Suprapubic skin (tissue), 4 donors: Measurements from ENCODE around the gene EDAR. TPM values are rescaled to one million over a fixed set of nuclear protein-coding genes. Genes with fewer than 3 reads are reported as not detected.

Experiments
- DNase-seq, 2 donors: peaks; one replicate each; pipeline ENCODE4 v3.0.0-alpha.2; 2019; ENCODE audit warnings: low spot score in 2 of 2
- H3K27ac ChIP-seq: fragments of 200-600 bp; sonication (generic); one replicate; pipeline ENCODE4 v1.5.1; 2019
- H3K27me3 ChIP-seq: fragments of 200-600 bp; sonication (generic); one replicate; pipeline ENCODE4 v1.5.1; 2019
- H3K36me3 ChIP-seq: fragments of 200-600 bp; sonication (generic); one replicate; pipeline ENCODE4 v1.5.1; 2019
- H3K4me1 ChIP-seq: fragments of 200-600 bp; sonication (generic); one replicate; pipeline ENCODE4 v1.5.1; 2019
- H3K4me3 ChIP-seq: fragments of 200-600 bp; sonication (generic); one replicate; pipeline ENCODE4 v1.5.1; 2019; ENCODE audit warnings: mild to moderate bottlenecking
- H3K9me3 ChIP-seq: fragments of 200-600 bp; sonication (generic); one replicate; pipeline ENCODE4 v1.5.1; 2019
- EP300 ChIP-seq: sonication (generic); formaldehyde crosslinking; IDR thresholded peaks from one replicate; pipeline ENCODE4 v1.6.1; 2017; ENCODE audit warnings: antibody characterized with exemption
- POLR2A ChIP-seq, 2 donors: fragments of 450-650 bp; IDR thresholded peaks; one replicate each; pipeline ENCODE4 v1.6.1; 2017; ENCODE audit warnings: antibody characterized with exemption in 2 of 2, mild to moderate bottlenecking in 2 of 2, moderate library complexity in 2 of 2
- POLR2AphosphoS5 ChIP-seq, 3 donors: sonication (generic); formaldehyde crosslinking; IDR thresholded peaks; one replicate each; pipeline ENCODE4 v1.6.1; 2017; ENCODE audit warnings: antibody characterized with exemption in 3 of 3
- WGBS: methylation state at CpG from one replicate; pipeline ENCODE4 v1.1.5; 2018; 5-methylcytosine and 5-hydroxymethylcytosine counted together
- total RNA-seq, 4 donors: library from RNA; depleted of rRNA; stranded (reverse); fragments of >200 nt; gene quantifications; one replicate each; pipeline ENCODE4 v1.1.0, GENCODE V29; 2016
- TF ChIP-seq, protein P1 (sequence below), 2 donors: fragments of 200-600 bp in 1 of 2; fragments of 450-650 bp in 1 of 2; sonication (generic) in 1 of 2; IDR thresholded peaks; one replicate each; pipeline ENCODE4 v1.5.1; 2016 to 2019; ENCODE audit warnings: antibody characterized with exemption in 2 of 2, mild to moderate bottlenecking in 1 of 2, moderate library complexity in 1 of 2

EDAR gene
- total RNA-seq, 4 donors from 2014 or later: 1.5 to 4.3 (median 2.2) TPM

DNA sequence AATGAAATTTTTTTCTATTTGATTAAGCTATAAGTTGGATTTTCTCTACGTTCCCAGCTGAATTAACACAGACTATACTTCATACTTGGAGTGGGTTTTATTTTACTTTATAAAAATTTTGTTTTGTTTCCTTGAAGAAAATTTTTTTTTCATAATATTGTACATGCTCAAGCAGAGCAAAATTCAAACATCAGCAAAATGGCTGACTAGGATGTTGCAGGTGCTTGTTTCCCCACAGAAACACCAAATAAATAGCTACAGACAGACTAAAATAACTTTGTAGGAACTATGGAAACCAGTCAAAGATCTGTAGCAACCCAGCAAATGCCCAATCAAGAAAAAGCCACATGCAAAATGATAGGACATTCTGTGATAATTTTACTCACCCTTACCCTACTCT, 120.1 kb downstream of the EDAR start:
- no peak for DNase-seq
- Histone ChIP-seq H3K9me3 (no peaks in the 10 kb centered on the region), H3K27me3 (no peaks in the 10 kb centered on the region), H3K4me1 (no peaks in the 10 kb centered on the region), H3K36me3 (peaks cover 5% of the 10 kb centered on the region), H3K27ac (no peak overlapping the region), H3K4me3 (no peak overlapping the region)
- WGBS: 93% methylated on average over 1 of the region's 1 CpG
- TF ChIP-seq POLR2AphosphoS5 (IDR thresholded peaks at IDR 0.05) (no peak), EP300 (no peak), POLR2A (IDR thresholded peaks at IDR 0.05) (no peak)
- TF ChIP-seq, protein P1, sequence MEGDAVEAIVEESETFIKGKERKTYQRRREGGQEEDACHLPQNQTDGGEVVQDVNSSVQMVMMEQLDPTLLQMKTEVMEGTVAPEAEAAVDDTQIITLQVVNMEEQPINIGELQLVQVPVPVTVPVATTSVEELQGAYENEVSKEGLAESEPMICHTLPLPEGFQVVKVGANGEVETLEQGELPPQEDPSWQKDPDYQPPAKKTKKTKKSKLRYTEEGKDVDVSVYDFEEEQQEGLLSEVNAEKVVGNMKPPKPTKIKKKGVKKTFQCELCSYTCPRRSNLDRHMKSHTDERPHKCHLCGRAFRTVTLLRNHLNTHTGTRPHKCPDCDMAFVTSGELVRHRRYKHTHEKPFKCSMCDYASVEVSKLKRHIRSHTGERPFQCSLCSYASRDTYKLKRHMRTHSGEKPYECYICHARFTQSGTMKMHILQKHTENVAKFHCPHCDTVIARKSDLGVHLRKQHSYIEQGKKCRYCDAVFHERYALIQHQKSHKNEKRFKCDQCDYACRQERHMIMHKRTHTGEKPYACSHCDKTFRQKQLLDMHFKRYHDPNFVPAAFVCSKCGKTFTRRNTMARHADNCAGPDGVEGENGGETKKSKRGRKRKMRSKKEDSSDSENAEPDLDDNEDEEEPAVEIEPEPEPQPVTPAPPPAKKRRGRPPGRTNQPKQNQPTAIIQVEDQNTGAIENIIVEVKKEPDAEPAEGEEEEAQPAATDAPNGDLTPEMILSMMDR (IDR thresholded peaks at IDR 0.05): no peak

DNA sequence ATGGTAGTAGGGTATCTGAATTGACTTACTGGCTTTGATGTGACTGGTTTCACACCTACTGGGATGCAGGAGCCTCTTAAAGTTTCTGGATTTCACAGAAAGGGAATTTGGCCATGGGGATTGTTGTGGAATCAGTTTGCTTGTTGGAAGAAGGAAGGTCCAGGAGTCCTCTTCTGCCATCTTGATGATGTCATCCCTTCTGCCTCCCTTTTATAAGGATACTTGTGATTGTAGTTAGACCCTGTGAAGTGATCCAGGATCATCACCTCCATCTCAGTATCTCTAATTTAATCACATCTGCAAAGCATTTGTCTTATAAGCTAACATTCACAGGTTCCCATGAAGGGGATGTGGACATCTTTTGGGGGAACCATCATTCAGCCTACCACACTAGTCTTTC, 123.0 kb downstream of the EDAR start:
- TF ChIP-seq, protein P1 (IDR thresholded peaks at IDR 0.05): no peak
- TF ChIP-seq EP300 (no peak), POLR2AphosphoS5 (IDR thresholded peaks at IDR 0.05) (no peak), POLR2A (IDR thresholded peaks at IDR 0.05) (no peak)
- H3K27me3 ChIP-seq: no peaks in the 10 kb centered on the region
- no peaks in the 10 kb centered on the region for H3K9me3 ChIP-seq
- H3K4me3 ChIP-seq: no peak overlapping the region
- H3K27ac ChIP-seq: no peak overlapping the region
- peaks cover 5% of the 10 kb centered on the region for H3K36me3 ChIP-seq
- H3K4me1 ChIP-seq: no peaks in the 10 kb centered on the region
- DNase-seq: no peak

DNA sequence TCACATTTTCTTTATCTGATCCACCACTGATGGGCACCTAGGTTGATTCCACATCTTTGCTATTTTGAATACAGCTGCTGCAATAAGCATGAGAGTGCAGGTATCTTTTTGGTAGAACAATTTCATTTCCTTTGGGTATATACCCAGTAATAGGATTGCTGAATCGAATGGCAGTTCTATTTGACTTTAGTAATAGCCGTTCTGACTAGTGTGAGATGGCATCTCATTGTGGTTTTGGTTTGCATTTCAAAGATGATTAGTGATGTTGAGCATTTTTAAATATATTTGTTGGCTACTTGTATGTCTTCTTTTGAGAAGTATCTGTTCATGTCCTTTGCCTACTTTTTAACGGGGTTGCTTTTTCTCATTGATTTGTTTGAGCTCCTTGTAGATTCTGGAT, 130.1 kb downstream of the EDAR start:
- no peak for DNase-seq
- no peak overlapping the region for H3K4me3 ChIP-seq
- 77% methylated on average over 3 of the region's 3 CpGs for WGBS

DNA sequence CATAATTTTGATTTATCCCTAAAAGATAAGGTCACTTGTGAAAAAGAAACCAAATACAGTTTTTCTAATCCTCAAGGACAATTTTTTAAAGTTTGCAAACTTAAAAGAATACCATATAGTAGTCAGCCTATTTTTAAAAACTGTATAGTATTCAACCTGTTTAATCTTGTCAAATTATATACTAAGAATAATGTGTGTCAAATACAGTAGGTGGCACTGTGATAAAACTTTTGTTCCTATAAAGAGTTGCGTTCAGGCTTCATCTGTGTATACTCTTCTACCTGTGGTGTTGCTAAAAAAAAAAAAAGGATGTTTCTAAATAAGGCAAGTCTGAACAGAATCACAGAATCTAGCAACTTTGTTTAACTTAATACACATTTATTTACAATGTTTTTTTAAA, 133.8 kb downstream of the EDAR start:
- Histone ChIP-seq H3K36me3 (peaks cover 11% of the 10 kb centered on the region), H3K9me3 (no peaks in the 10 kb centered on the region), H3K27me3 (no peaks in the 10 kb centered on the region), H3K4me3 (no peak overlapping the region), H3K27ac (no peak overlapping the region), H3K4me1 (no peaks in the 10 kb centered on the region)
- 34% methylated on average over 1 of the region's 1 CpG for WGBS
- no peak for DNase-seq
- TF ChIP-seq, protein P1 (IDR thresholded peaks at IDR 0.05): no peak
- TF ChIP-seq POLR2A (IDR thresholded peaks at IDR 0.05): no peak
- no peak for TF ChIP-seq EP300
- TF ChIP-seq POLR2AphosphoS5 (IDR thresholded peaks at IDR 0.05): no peak

More for the DNA sequence above, 130.1 kb downstream of the EDAR start:
- Histone ChIP-seq H3K36me3 (no peaks in the 10 kb centered on the region), H3K27me3 (no peaks in the 10 kb centered on the region), H3K27ac (no peak overlapping the region), H3K4me1 (no peaks in the 10 kb centered on the region), H3K9me3 (no peaks in the 10 kb centered on the region)
- no peak for TF ChIP-seq POLR2AphosphoS5 (IDR thresholded peaks at IDR 0.05)
- TF ChIP-seq, protein P1 (IDR thresholded peaks at IDR 0.05): no peak
- TF ChIP-seq EP300: no peak
- no peak for TF ChIP-seq POLR2A (IDR thresholded peaks at IDR 0.05)

DNA sequence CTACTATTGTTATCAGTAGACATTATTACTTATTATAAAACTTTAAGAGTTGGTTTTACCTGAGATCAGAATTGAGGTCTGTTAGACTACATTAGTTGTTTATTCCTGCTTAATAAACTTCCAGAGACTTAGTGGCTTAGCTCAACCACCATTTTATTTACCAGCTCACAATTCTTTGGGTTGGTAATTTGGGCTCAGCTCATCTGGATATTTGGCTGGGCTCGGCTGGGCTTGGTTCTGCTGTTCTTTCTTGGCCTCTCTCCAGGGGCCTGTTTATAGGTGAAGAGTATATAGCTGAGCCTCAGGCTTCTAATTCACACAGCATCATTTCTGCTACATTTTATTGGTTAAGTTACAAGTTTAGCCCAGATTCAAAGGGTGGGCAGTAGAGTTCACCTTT, 134.5 kb downstream of the EDAR start:
- TF ChIP-seq, protein P1 (IDR thresholded peaks at IDR 0.05): no peak
- no peak for TF ChIP-seq POLR2A (IDR thresholded peaks at IDR 0.05)
- no peak for TF ChIP-seq POLR2AphosphoS5 (IDR thresholded peaks at IDR 0.05)
- TF ChIP-seq EP300: no peak
- no peak overlapping the region for H3K4me3 ChIP-seq
- 55% methylated on average over 1 of the region's 1 CpG for WGBS
- H3K9me3 ChIP-seq: no peaks in the 10 kb centered on the region
- H3K27ac ChIP-seq: no peak overlapping the region
- H3K36me3 ChIP-seq: peaks cover 11% of the 10 kb centered on the region
- no peaks in the 10 kb centered on the region for H3K4me1 ChIP-seq
- H3K27me3 ChIP-seq: no peaks in the 10 kb centered on the region
- DNase-seq: no peak
